Measurements from ENCODE around the gene ATP8B3.

DNA sequence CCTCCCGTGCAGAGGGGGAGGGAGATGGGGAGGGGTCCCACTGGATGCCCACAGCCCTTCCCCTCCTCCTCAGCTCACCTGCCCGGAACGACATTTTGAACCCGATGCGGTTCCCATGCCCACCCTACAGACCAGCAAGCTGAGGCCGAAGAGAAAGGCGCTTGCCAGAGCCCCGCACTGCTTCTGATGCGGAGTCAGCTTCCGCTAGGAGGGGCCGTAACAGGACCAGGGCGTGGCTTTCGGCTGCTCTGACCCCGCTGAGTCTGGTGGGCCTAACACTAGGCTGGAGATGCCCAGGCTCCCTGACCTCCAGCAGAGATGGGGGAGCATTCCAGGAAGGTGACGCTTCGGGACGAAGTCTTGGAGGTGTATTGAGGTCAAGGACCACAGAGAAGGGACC lies 52.1 kb downstream of the ATP8B3 start:
- TF ChIP-seq, protein P1, sequence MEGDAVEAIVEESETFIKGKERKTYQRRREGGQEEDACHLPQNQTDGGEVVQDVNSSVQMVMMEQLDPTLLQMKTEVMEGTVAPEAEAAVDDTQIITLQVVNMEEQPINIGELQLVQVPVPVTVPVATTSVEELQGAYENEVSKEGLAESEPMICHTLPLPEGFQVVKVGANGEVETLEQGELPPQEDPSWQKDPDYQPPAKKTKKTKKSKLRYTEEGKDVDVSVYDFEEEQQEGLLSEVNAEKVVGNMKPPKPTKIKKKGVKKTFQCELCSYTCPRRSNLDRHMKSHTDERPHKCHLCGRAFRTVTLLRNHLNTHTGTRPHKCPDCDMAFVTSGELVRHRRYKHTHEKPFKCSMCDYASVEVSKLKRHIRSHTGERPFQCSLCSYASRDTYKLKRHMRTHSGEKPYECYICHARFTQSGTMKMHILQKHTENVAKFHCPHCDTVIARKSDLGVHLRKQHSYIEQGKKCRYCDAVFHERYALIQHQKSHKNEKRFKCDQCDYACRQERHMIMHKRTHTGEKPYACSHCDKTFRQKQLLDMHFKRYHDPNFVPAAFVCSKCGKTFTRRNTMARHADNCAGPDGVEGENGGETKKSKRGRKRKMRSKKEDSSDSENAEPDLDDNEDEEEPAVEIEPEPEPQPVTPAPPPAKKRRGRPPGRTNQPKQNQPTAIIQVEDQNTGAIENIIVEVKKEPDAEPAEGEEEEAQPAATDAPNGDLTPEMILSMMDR (IDR thresholded peaks at IDR 0.05 in 8 of 11, conservative IDR thresholded peaks at IDR 0.05 in 3 of 11), result no peak
- TF ChIP-seq POLR2A (IDR thresholded peaks at IDR 0.05) (no peak), POLR2AphosphoS5 (IDR thresholded peaks at IDR 0.05) (no peak)

Measured in spleen (tissue), 7 donors.